HL-60 (cell line): Measurements from ENCODE around the gene CLSTN2.

Experiments used
- CTCF ChIP-seq: IDR thresholded peaks from one replicate; pipeline ENCODE4 v1.5.1; 2011; ENCODE audit warnings: low read length, control low read depth, inconsistent platforms; ENCODE audit not compliant: insufficient read depth
- SPI1 ChIP-seq: IDR thresholded peaks from 2 replicates; pipeline ENCODE4 v1.6.1; 2012; ENCODE audit warnings: low read depth, mild to moderate bottlenecking, borderline replicate concordance

DNA sequence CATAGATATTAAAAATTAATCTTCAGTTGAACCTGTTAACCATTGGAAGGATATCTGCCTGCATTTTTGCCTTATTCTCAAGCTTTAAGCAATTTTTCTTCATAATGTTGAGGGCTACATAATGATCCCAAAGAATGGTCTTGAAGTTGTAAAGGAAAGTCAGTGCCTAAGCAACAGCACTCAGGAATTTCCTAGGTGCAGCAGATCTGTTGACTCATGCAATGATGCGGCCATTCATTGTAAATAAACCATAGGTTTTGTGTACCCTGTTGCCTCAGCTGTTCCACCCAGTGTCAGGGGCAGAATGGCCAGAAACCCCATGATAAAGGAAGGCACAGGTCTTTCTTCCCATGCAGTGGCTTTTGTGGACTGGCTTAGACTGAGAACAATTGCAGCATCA, 664.5 kb downstream of the CLSTN2 start:
- TF ChIP-seq SPI1 (no peak), CTCF (no peak)
